Measurements from ENCODE around the gene ARL15.

DNA sequence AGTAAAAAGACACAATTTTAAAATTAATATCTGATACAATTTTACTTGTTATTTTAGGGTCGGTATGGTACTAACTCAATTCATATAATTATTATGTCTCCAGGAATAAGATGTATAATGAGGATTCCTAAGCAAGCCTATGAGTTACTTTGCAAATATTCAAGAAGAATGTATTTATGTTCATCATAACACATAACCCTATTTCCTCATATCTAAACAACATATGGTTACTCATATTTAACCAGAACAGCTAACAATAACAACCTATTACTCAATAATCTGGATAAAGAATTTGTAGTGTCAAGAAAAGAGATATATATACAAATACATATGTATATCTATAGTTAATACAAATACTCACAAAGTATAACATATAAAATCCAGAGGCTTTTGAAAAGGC lies 285.9 kb downstream of the ARL15 start:
- no peak for TF ChIP-seq EZH2 (IDR thresholded peaks at IDR 0.05; ENCODE audit: borderline replicate concordance, low read depth, low read length, poor library complexity, severe bottlenecking)
- TF ChIP-seq, protein P1, sequence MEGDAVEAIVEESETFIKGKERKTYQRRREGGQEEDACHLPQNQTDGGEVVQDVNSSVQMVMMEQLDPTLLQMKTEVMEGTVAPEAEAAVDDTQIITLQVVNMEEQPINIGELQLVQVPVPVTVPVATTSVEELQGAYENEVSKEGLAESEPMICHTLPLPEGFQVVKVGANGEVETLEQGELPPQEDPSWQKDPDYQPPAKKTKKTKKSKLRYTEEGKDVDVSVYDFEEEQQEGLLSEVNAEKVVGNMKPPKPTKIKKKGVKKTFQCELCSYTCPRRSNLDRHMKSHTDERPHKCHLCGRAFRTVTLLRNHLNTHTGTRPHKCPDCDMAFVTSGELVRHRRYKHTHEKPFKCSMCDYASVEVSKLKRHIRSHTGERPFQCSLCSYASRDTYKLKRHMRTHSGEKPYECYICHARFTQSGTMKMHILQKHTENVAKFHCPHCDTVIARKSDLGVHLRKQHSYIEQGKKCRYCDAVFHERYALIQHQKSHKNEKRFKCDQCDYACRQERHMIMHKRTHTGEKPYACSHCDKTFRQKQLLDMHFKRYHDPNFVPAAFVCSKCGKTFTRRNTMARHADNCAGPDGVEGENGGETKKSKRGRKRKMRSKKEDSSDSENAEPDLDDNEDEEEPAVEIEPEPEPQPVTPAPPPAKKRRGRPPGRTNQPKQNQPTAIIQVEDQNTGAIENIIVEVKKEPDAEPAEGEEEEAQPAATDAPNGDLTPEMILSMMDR (conservative IDR thresholded peaks at IDR 0.05; ENCODE audit: low read depth, low read length) = no peak
